Esophagus muscularis mucosa (tissue), 4 donors: ENCODE measurements around the gene PLD5. TPM values are rescaled to one million over a fixed set of nuclear protein-coding genes. Genes with fewer than 3 reads are reported as not detected.

ENCODE experiments used
- DNase-seq: peaks from one replicate; pipeline ENCODE4 v3.0.0-alpha.2; 2017; ENCODE audit errors: extremely low spot score
- H3K27ac ChIP-seq, 4 donors: fragments of 200-600 bp; sonication (generic); replicated peaks in 1 of 4; 1 replicate in 3 of 4; 2 replicates in 1 of 4; pipeline ENCODE4 v1.5.1; 2016 to 2019; ENCODE audit warnings: mild to moderate bottlenecking in 1 of 4
- H3K27me3 ChIP-seq, 4 donors: fragments of 200-600 bp; sonication (generic); one replicate each; pipeline versions ENCODE4 v1.5.1 to v1.6.0; 2016 to 2019
- H3K36me3 ChIP-seq, 4 donors: fragments of 200-600 bp; sonication (generic); one replicate each; pipeline ENCODE4 v1.5.1; 2016 to 2019
- H3K4me1 ChIP-seq, 4 donors: fragments of 200-600 bp; sonication (generic); one replicate each; pipeline ENCODE4 v1.5.1; 2016 to 2019
- H3K4me3 ChIP-seq, 4 donors: fragments of 200-600 bp; sonication (generic); 1 replicate in 2 of 4; 2 replicates in 2 of 4; pipeline ENCODE4 v1.5.1; 2016 to 2019; ENCODE audit warnings: mild to moderate bottlenecking in 4 of 4, moderate library complexity in 1 of 4
- H3K9me3 ChIP-seq, 4 donors: fragments of 200-600 bp; sonication (generic); 1 replicate in 3 of 4; 2 replicates in 1 of 4; pipeline ENCODE4 v1.5.1; 2016 to 2019
- CTCF ChIP-seq, 3 experiments: fragments of 200-600 bp in 2 of 3; fragments of 450-650 bp in 1 of 3; sonication (generic) in 2 of 3; IDR thresholded peaks; one replicate each; pipeline ENCODE4 v1.5.1; 2017 to 2019; ENCODE audit warnings: antibody characterized with exemption in 3 of 3, mild to moderate bottlenecking in 2 of 3, moderate library complexity in 1 of 3
- EP300 ChIP-seq: sonication (generic); formaldehyde crosslinking; IDR thresholded peaks from one replicate; pipeline ENCODE4 v1.6.1; 2017; ENCODE audit warnings: antibody characterized with exemption
- POLR2A ChIP-seq: fragments of 450-650 bp; IDR thresholded peaks from one replicate; pipeline ENCODE4 v1.6.1; 2017; ENCODE audit warnings: antibody characterized with exemption, moderate library complexity, mild to moderate bottlenecking, low read depth
- POLR2AphosphoS5 ChIP-seq, 2 donors: sonication (generic); formaldehyde crosslinking; IDR thresholded peaks; one replicate each; pipeline ENCODE4 v1.6.1; 2017; ENCODE audit warnings: antibody characterized with exemption in 2 of 2
- WGBS: methylation state at CpG from one replicate; pipeline ENCODE4 v1.1.5; 2018; 5-methylcytosine and 5-hydroxymethylcytosine counted together
- intact Hi-C: fragments of 100-400 bp; cut with DNase I; formaldehyde crosslinking; loops from one replicate; pipeline ENCODE4 v1.15.1; 2023
- total RNA-seq, 4 donors: library from RNA; depleted of rRNA; stranded (reverse); fragments of >200 nt; gene quantifications; one replicate each; pipeline versions ENCODE4 v1.1.0 to v1.2.1, GENCODE V29; 2016

The PLD5 gene
- total RNA-seq, 4 donors from 2014 or later, result 0.33 to 1.7 (median 0.50) TPM

GRCh38 chr1:242525360-242525722, 844 bp upstream of the PLD5 start:
- intact Hi-C loops, result no loop called here
- WGBS, result 6% methylated on average over 10 of the region's 10 CpGs

GRCh38 chr1:242523719-242524570, 552 bp downstream of the PLD5 start:
- Histone ChIP-seq H3K27ac (no peak overlapping the region), H3K27me3 (peaks cover 0 to 72% (median 24%) of the 10 kb centered on the region in 4 donors), H3K4me1 (peaks cover 13 to 24% (median 19%) of the 10 kb centered on the region in 4 donors)

More at GRCh38 chr1:242525360-242525722, 844 bp upstream of the PLD5 start:
- Histone ChIP-seq H3K27ac (no peak overlapping the region), H3K4me3 (peak overlapping the region; percentile 42 to 57 (median 50)), H3K36me3 (no peaks in the 10 kb centered on the region), H3K9me3 (no peaks in the 10 kb centered on the region), H3K27me3 (peaks cover 0 to 74% (median 24%) of the 10 kb centered on the region in 4 donors), H3K4me1 (peaks cover 13 to 24% (median 19%) of the 10 kb centered on the region in 4 donors)
- TF ChIP-seq EP300 (no peak), POLR2AphosphoS5 (IDR thresholded peaks at IDR 0.05) (no peak), POLR2A (no peak), CTCF (IDR thresholded peaks at IDR 0.05) (no peak)
- no peak for DNase-seq

GRCh38 chr1:242522996-242523718, 1.3 kb downstream of the PLD5 start:
- no peak overlapping the region for H3K27ac ChIP-seq
- intact Hi-C loops, result no loop called here
- H3K4me1 ChIP-seq, result peaks cover 13 to 24% (median 19%) of the 10 kb centered on the region in 4 donors
- TF ChIP-seq CTCF (IDR thresholded peaks at IDR 0.05) (no peak), POLR2AphosphoS5 (IDR thresholded peaks at IDR 0.05) (no peak), POLR2A (no peak), EP300 (no peak)
- no peak for DNase-seq
- no peaks in the 10 kb centered on the region for H3K36me3 ChIP-seq
- 6% methylated on average over 22 of the region's 26 CpGs for WGBS
- H3K27me3 ChIP-seq, result peaks cover 0 to 78% (median 24%) of the 10 kb centered on the region in 4 donors
- H3K9me3 ChIP-seq, result no peaks in the 10 kb centered on the region
- H3K4me3 ChIP-seq, result peak overlapping the region; percentile 42 to 57 (median 50)

More at GRCh38 chr1:242523719-242524570, 552 bp downstream of the PLD5 start:
- H3K9me3 ChIP-seq, result no peaks in the 10 kb centered on the region
- no peak for DNase-seq
- TF ChIP-seq POLR2AphosphoS5 (IDR thresholded peaks at IDR 0.05), result no peak
- no peak for TF ChIP-seq POLR2A
- no peak for TF ChIP-seq EP300
- TF ChIP-seq CTCF (IDR thresholded peaks at IDR 0.05), result no peak
- WGBS, result no CpG with 5 or more reads among the region's 85 CpGs
- intact Hi-C loops, result no loop called here
- H3K36me3 ChIP-seq, result no peaks in the 10 kb centered on the region
- peak overlapping the region; percentile 42 to 57 (median 50) for H3K4me3 ChIP-seq

DNA sequence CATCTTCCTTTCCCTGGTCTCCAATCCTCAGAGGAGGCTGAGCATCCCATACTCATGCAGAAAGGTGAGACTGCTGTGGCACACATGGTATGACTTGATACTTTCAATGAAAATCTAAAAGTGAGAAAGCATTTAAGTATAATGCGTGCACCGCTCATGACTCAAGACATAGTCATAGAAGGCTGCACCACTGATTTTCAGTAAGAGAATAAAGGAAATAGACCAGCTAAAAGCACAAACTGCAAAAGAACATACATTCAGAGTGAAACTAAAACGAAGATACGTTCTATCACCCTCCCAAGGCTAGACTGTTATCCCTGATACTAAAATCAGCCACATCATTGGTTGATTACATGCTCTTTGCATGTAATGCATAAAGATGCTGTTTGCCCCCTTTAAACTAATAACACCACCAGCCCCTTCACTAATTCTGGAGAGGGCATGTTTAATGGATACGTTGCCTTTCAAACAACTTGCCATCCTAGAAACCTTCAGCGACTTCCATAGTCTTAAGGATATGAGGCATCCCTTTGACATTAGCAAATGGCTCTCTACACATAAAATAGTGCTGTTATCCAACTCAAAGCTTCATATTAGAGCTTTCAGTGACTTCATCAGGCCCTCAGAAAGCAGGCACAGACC, 2.1 kb downstream of the PLD5 start:
- H3K27ac ChIP-seq, result no peak overlapping the region
- H3K4me1 ChIP-seq, result peaks cover 13 to 24% (median 19%) of the 10 kb centered on the region in 4 donors
- TF ChIP-seq CTCF (IDR thresholded peaks at IDR 0.05), result no peak
- TF ChIP-seq POLR2A, result no peak
- TF ChIP-seq EP300, result no peak
- TF ChIP-seq POLR2AphosphoS5 (IDR thresholded peaks at IDR 0.05), result no peak
- H3K36me3 ChIP-seq, result no peaks in the 10 kb centered on the region
- no peak for DNase-seq
- H3K9me3 ChIP-seq, result no peaks in the 10 kb centered on the region
- 62% methylated on average over 6 of the region's 6 CpGs for WGBS
- intact Hi-C loops, result no loop called here
- peaks cover 0 to 73% (median 24%) of the 10 kb centered on the region in 4 donors for H3K27me3 ChIP-seq
- H3K4me3 ChIP-seq, result no peak overlapping the region
